Hepatocyte (in vitro differentiated cells): ENCODE measurements around the gene RRP15. TPM values are rescaled to one million over a fixed set of nuclear protein-coding genes. Genes with fewer than 3 reads are reported as not detected.

Experiments
- DNase-seq: peaks from one replicate; pipeline ENCODE4 v3.0.0-alpha.2; 2016; ENCODE audit warnings: low spot score
- H2AFZ ChIP-seq: fragments of 200-600 bp; sonication (generic); 2 replicates; pipeline ENCODE4 v1.6.0; 2016; ENCODE audit warnings: antibody characterized with exemption, mild to moderate bottlenecking
- H3K27ac ChIP-seq: fragments of 200-600 bp; sonication (generic); 2 replicates; pipeline ENCODE4 v1.5.1; 2016; ENCODE audit warnings: mild to moderate bottlenecking
- H3K27me3 ChIP-seq: fragments of 200-600 bp; sonication (generic); 2 replicates; pipeline ENCODE4 v1.6.1; 2016
- H3K36me3 ChIP-seq: fragments of 200-600 bp; sonication (generic); replicated peaks from 2 replicates; pipeline ENCODE4 v1.5.1; 2016; ENCODE audit warnings: low read depth; ENCODE audit not compliant: insufficient read depth
- H3K4me1 ChIP-seq: fragments of 200-600 bp; sonication (generic); 2 replicates; pipeline ENCODE4 v1.5.1; 2016; ENCODE audit warnings: mild to moderate bottlenecking, moderate library complexity; ENCODE audit not compliant: insufficient read depth
- H3K4me2 ChIP-seq: fragments of 200-600 bp; sonication (generic); 2 replicates; pipeline ENCODE4 v1.6.0; 2016
- H3K4me3 ChIP-seq: fragments of 200-600 bp; sonication (generic); 2 replicates; pipeline ENCODE4 v1.5.1; 2016; ENCODE audit warnings: mild to moderate bottlenecking
- H3K79me2 ChIP-seq: fragments of 200-600 bp; sonication (generic); 2 replicates; pipeline ENCODE4 v1.6.0; 2017; ENCODE audit warnings: mild to moderate bottlenecking
- H3K9me2 ChIP-seq: fragments of 200-600 bp; sonication (generic); replicated peaks from 2 replicates; pipeline ENCODE4 v1.6.0; 2017; ENCODE audit warnings: mild to moderate bottlenecking; ENCODE audit not compliant: insufficient read depth
- H3K9me3 ChIP-seq: fragments of 200-600 bp; sonication (generic); 2 replicates; pipeline ENCODE4 v1.5.1; 2016; ENCODE audit warnings: low read depth, mild to moderate bottlenecking
- H4K20me1 ChIP-seq: fragments of 200-600 bp; sonication (generic); 2 replicates; pipeline ENCODE4 v1.6.0; 2016; ENCODE audit warnings: mild to moderate bottlenecking; ENCODE audit not compliant: insufficient read depth, poor library complexity, severe bottlenecking
- EZH2 ChIP-seq: fragments of 200-600 bp; sonication (generic); IDR thresholded peaks from 2 replicates; pipeline ENCODE4 v1.6.1; 2016; ENCODE audit warnings: antibody characterized with exemption, mild to moderate bottlenecking, borderline replicate concordance
- EZH2phosphoT487 ChIP-seq: fragments of 200-600 bp; sonication (generic); IDR thresholded peaks from one replicate; pipeline ENCODE4 v1.6.1; 2018; ENCODE audit warnings: antibody characterized with exemption, mild to moderate bottlenecking, low read depth, moderate library complexity; ENCODE audit not compliant: unreplicated experiment, severe bottlenecking
- WGBS: methylation state at CpG from one replicate; pipeline ENCODE4 v1.1.6; 2016; ENCODE audit warnings: low lambda C conversion rate; ENCODE audit errors: missing lambda C conversion rate; 5-methylcytosine and 5-hydroxymethylcytosine counted together
- polyA plus RNA-seq: library from polyadenylated mRNA; unstranded; fragments of >200 nt; fragmentation: Nextera tagmentation; extraction: Ambion mirVana; gene quantifications from 2 replicates; pipeline ENCODE4 v1.2.1, GENCODE V29; 2016
- total RNA-seq: library from RNA; depleted of rRNA; stranded (reverse); fragments of >200 nt; gene quantifications from 2 replicates; pipeline ENCODE4 v1.2.3, GENCODE V29; 2014
- TF ChIP-seq, protein P1 (sequence below): fragments of 200-600 bp; sonication (generic); IDR thresholded peaks from 2 replicates; pipeline ENCODE4 v1.5.1; 2016; ENCODE audit warnings: antibody characterized with exemption, mild to moderate bottlenecking; ENCODE audit not compliant: poor library complexity

RRP15 gene
- total and polyA plus RNA-seq, 2 experiments from 2014 or later: 6.7 to 9.0 TPM

DNA sequence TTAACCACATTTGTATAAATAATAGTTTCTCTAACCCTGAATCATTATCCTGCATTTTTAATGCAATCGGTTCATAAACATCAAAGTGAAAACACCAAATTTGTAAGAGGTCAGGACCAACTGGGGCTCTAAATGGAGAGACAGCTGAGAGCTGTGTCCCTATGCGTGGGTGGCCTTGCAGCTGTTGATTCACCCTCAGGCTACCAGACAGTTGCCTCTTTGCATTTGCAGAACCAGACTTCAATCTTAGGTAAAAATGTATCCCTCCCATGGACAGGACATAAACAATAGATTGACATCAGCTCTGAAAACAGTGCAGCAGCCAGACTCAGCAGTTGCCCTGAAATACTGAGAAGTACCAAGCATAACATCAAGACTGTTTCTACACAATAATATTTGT, 51.2 kb downstream of the RRP15 start:
- Histone ChIP-seq H3K36me3 (no peaks in the 10 kb centered on the region), H3K4me3 (no peak overlapping the region), H2AFZ (no peak overlapping the region), H3K79me2 (no peaks in the 10 kb centered on the region), H4K20me1 (no peaks in the 10 kb centered on the region), H3K4me2 (no peak overlapping the region), H3K27ac (no peak overlapping the region), H3K9me3 (no peaks in the 10 kb centered on the region), H3K4me1 (peaks cover 8% of the 10 kb centered on the region), H3K27me3 (no peaks in the 10 kb centered on the region), H3K9me2 (no peaks in the 10 kb centered on the region)
- DNase-seq: no peak
- WGBS: 56% methylated on average over 2 of the region's 2 CpGs
- TF ChIP-seq EZH2phosphoT487 (no peak), EZH2 (no peak)
- TF ChIP-seq, protein P1, sequence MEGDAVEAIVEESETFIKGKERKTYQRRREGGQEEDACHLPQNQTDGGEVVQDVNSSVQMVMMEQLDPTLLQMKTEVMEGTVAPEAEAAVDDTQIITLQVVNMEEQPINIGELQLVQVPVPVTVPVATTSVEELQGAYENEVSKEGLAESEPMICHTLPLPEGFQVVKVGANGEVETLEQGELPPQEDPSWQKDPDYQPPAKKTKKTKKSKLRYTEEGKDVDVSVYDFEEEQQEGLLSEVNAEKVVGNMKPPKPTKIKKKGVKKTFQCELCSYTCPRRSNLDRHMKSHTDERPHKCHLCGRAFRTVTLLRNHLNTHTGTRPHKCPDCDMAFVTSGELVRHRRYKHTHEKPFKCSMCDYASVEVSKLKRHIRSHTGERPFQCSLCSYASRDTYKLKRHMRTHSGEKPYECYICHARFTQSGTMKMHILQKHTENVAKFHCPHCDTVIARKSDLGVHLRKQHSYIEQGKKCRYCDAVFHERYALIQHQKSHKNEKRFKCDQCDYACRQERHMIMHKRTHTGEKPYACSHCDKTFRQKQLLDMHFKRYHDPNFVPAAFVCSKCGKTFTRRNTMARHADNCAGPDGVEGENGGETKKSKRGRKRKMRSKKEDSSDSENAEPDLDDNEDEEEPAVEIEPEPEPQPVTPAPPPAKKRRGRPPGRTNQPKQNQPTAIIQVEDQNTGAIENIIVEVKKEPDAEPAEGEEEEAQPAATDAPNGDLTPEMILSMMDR: no peak

DNA sequence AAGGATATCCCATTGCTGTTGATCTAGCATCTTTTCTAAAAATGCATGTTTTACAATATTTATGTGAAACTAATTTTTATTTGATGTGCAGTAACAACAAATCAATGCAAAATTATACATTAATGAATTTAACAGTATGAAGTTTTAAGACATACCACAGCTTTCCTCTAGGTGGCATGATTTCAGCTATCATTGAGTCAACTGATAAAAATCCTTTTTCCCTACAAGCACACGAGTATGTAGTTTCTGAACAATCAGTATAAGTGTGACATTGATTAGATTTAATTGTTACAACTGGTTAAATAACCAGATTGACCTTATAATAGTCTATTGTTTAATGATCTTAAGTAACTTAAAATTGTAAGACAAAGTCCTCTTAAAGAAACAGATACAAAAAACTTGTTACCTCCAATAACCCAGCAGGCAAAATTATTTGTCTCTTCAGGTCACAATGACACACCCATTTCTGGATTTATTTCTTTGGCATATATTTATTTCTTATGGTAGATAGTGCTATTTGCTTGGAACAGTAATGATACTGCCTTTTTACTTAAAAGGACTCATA, 54.3 kb downstream of the RRP15 start:
- WGBS: 3% methylated on average over 1 of the region's 1 CpG
- Histone ChIP-seq H3K4me1 (peaks cover 8% of the 10 kb centered on the region), H3K4me2 (no peak overlapping the region), H3K27ac (no peak overlapping the region), H4K20me1 (no peaks in the 10 kb centered on the region), H3K79me2 (no peaks in the 10 kb centered on the region), H3K4me3 (no peak overlapping the region), H3K36me3 (no peaks in the 10 kb centered on the region), H3K9me3 (no peaks in the 10 kb centered on the region), H3K9me2 (no peaks in the 10 kb centered on the region), H3K27me3 (no peaks in the 10 kb centered on the region), H2AFZ (no peak overlapping the region)
- DNase-seq: peak; percentile 51
- no peak for TF ChIP-seq EZH2phosphoT487
- TF ChIP-seq, protein P1: peak; percentile 79

DNA sequence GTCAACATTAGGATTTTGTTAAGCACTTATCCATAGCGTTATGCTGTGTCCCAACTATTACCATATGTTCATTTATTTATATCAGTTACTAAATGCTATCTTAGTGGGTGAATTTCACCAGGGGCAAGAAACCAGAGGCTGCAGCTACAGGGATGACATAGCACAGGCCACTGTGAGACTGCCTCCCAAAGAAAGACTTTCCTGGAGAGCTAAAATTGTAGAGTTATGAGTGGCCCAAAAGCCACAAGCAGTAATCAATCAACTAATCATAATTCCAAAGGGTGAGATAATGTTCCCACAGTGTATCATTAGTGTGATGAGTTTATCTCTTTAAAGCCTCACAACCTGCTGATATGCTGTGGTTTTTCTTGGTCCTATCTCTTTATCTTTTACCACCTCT, 56.2 kb downstream of the RRP15 start:
- Histone ChIP-seq H3K9me2 (no peaks in the 10 kb centered on the region), H3K4me2 (no peak overlapping the region), H2AFZ (no peak overlapping the region), H4K20me1 (no peaks in the 10 kb centered on the region), H3K79me2 (peaks cover 3% of the 10 kb centered on the region), H3K4me3 (no peak overlapping the region), H3K27ac (no peak overlapping the region), H3K36me3 (no peaks in the 10 kb centered on the region), H3K27me3 (no peaks in the 10 kb centered on the region), H3K9me3 (no peaks in the 10 kb centered on the region), H3K4me1 (peaks cover 3% of the 10 kb centered on the region)
- DNase-seq: no peak
- TF ChIP-seq, protein P1: no peak
- TF ChIP-seq EZH2phosphoT487 (no peak), EZH2 (no peak)
- 64% methylated on average over 1 of the region's 1 CpG for WGBS
